ENCODE results near the gene ANKRD16.

Gene ANKRD16

DNA sequence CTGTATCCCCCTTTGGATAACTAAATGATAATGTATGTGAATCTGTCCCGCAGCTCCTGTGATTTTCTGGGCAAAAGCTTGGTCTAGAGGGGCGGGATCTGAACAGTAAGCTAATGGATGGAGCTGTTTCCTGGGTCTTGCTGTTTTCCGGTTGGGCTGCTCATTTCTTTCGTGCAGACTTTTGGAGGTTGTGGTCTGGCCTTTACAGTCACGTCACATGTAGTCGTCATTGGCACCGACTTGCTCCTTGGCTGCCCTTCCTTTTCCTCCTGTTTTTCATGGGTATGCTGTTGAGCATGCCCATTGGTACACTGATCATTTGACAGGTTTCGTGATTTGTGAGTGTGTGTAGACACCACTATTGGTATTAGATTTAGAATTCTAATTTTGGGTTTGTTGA lies 2.3 kb upstream of the ANKRD16 start:
- no peak overlapping the region for H3K4me3 ChIP-seq (ENCODE audit: low read depth, low read length)
- no peak for TF ChIP-seq CTCF (IDR thresholded peaks at IDR 0.05; ENCODE audit: borderline replicate concordance, insufficient read depth, low read depth, low read length)

- peak overlapping the region; percentile 89 for H3K4me3 ChIP-seq (ENCODE audit: low read depth, low read length)
Observed at GRCh38 chr10:5891009-5891408, 1.3 kb upstream of the ANKRD16 start.

GRCh38 chr10:5890452-5890915 lies 791 bp upstream of the ANKRD16 start:
- TF ChIP-seq CTCF (IDR thresholded peaks at IDR 0.05; ENCODE audit: borderline replicate concordance, insufficient read depth, low read depth, low read length): no peak
- peak overlapping the region; percentile 89 for H3K4me3 ChIP-seq (ENCODE audit: low read depth, low read length)

More at GRCh38 chr10:5891009-5891408, 1.3 kb upstream of the ANKRD16 start:
- no peak for TF ChIP-seq CTCF (IDR thresholded peaks at IDR 0.05; ENCODE audit: borderline replicate concordance, insufficient read depth, low read depth, low read length)

- H3K4me3 ChIP-seq (ENCODE audit: low read depth, low read length): peak overlapping the region; percentile 91
- 0 out of 2 replicates have a peak, but pooled peaks have one; percentile 17 for TF ChIP-seq CTCF (IDR thresholded peaks at IDR 0.05; ENCODE audit: borderline replicate concordance, insufficient read depth, low read depth, low read length)
Observed at GRCh38 chr10:5888843-5889623, 660 bp downstream of the ANKRD16 start.

GRCh38 chr10:5888351-5888750 lies 1.3 kb downstream of the ANKRD16 start:
- peak overlapping the region; percentile 91 for H3K4me3 ChIP-seq (ENCODE audit: low read depth, low read length)
- no peak for TF ChIP-seq CTCF (IDR thresholded peaks at IDR 0.05; ENCODE audit: borderline replicate concordance, insufficient read depth, low read depth, low read length)

DNA sequence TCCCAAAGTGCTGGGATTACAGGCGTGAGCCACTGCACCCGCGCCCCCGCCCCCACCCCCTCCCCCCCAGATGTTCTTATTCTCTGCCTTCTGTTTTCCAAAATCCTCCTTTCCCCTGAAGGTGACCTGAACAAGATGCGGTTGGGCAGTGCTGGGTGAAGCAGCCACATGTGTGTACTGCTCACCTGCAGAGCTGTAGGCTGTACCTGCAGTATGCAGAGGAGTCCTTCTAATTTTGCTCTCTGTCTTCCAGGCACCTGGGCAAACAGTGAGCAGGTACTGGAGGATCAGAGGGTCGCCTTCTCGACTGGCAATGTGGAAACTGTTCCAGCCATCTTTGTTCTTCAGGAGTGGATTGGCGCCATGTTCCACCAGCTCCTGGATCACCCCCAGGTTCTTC lies 2.1 kb downstream of the ANKRD16 start:
- H3K4me3 ChIP-seq (ENCODE audit: low read depth, low read length): no peak overlapping the region
- no peak for TF ChIP-seq CTCF (IDR thresholded peaks at IDR 0.05; ENCODE audit: borderline replicate concordance, insufficient read depth, low read depth, low read length)

DNA sequence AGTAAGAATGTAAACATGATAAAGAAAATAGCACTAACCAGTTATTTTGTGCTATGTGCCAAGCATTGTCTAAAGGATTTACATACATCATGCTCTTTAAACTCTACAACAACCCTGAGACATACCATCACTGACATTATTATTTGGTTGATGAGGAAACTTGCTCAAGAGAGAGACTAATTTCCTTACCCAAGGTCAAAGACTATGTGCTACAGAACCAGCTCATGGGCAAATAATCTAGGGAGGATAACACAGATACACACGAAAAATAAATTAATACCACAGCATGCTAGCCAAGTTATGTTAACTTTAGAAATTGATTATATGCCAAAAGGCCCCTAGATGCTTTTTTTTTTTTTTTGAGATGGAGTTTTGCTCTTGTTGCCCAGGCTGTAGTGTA lies 2.7 kb downstream of the ANKRD16 start:
- H3K4me3 ChIP-seq (ENCODE audit: low read depth, low read length): no peak overlapping the region
- TF ChIP-seq CTCF (IDR thresholded peaks at IDR 0.05; ENCODE audit: borderline replicate concordance, insufficient read depth, low read depth, low read length): no peak

Data from GM12875 (cell line).